NCI-H460 (cell line): ENCODE data around the gene MMP11. TPM values are rescaled to one million over a fixed set of nuclear protein-coding genes. Genes with fewer than 3 reads are reported as not detected.
A peak's percentile ranks its signal among the peaks of the same experiment; 100 is the strongest.
"Not testable (repeated sequence)": the region's sequence is repeated elsewhere in the genome, so short reads cannot be mapped to it uniquely, and the experiment has no call there.

Experiments
- DNase-seq: peaks from one replicate; pipeline ENCODE4 v3.0.0-alpha.2; 2016; ENCODE audit warnings: low read depth; ENCODE audit errors: extremely low read depth
- polyA plus RNA-seq: library from polyadenylated mRNA; depleted of rRNA; stranded (reverse); fragments of >200 nt; gene quantifications from 2 replicates; pipeline ENCODE4 v1.2.3, GENCODE V29; 2014; cell fraction: nucleus; rRNA removed
- total RNA-seq: library from RNA; depleted of rRNA; stranded (reverse); fragments of >200 nt; shearing (Covaris generic); gene quantifications from 2 replicates; pipeline ENCODE4 v1.2.3, GENCODE V29; 2014; rRNA removed

The MMP11 gene, protein sequence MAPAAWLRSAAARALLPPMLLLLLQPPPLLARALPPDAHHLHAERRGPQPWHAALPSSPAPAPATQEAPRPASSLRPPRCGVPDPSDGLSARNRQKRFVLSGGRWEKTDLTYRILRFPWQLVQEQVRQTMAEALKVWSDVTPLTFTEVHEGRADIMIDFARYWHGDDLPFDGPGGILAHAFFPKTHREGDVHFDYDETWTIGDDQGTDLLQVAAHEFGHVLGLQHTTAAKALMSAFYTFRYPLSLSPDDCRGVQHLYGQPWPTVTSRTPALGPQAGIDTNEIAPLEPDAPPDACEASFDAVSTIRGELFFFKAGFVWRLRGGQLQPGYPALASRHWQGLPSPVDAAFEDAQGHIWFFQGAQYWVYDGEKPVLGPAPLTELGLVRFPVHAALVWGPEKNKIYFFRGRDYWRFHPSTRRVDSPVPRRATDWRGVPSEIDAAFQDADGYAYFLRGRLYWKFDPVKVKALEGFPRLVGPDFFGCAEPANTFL
- total RNA-seq: 1.8 and 2.1 TPM in 2 replicates
- 2.5 and 8.8 TPM in 2 replicates for polyA plus RNA-seq

DNA sequence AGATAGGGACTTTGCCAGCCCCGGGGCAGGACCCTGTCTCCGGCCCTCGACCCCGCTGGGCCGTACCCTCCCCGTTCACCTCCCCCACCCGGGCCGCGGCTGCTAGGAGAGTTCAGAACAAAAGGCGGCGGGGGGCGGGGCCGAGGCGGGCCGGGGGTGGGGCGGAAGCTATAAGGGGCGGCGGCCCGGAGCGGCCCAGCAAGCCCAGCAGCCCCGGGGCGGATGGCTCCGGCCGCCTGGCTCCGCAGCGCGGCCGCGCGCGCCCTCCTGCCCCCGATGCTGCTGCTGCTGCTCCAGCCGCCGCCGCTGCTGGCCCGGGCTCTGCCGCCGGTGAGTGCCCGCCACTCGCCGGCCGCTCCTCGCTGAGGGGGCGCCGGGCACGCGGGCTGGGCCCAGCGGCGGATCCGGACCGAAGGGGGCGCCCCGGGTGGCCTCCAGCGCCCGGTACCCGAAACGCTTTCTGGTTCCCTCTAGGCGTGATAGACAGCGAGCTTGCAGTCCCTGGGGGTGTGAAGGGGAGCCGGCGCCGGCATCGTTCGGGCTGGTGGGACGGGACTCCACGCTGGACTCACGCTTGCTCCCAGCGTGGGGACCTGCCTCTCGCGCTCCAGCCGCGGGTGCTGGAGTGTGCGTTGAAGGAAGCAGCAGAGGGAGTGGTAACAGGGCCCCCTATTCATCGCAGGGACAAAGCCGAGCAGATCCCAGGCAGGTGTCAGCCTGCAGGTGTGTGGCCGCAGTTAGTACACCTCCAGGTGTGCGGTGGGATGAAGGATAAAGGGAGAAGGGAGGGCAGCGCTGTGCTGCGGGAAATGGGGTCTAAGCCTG is at the start of gene MMP11:
Gene MMP11, plus strand, starts transcription at position 201 of the 825 bp plus-strand sequence. Its CDS starts 22 bp downstream, at position 223.
- DNase-seq: no peak

DNA sequence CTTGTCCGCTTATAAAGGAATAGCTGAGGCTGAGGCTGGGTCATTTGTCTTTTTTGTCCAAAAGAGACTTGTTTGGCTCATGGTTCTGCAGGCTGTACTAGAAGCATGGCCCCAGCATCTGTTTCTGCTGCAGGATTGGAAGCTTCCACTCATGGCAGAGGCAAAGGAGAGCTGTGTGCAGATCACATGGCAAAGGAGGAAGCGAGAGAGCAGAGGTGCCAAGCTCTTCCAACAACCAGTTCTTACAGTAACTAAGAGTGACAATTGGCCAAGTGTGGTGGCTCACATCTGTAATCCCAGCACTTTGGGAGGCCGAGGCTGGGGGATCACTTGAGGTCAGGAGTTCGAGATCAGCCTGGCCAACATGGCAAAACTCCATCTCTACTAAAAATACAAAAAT is 44.5 kb upstream of the MMP11 start:
- not testable (repeated sequence) for DNase-seq

DNA sequence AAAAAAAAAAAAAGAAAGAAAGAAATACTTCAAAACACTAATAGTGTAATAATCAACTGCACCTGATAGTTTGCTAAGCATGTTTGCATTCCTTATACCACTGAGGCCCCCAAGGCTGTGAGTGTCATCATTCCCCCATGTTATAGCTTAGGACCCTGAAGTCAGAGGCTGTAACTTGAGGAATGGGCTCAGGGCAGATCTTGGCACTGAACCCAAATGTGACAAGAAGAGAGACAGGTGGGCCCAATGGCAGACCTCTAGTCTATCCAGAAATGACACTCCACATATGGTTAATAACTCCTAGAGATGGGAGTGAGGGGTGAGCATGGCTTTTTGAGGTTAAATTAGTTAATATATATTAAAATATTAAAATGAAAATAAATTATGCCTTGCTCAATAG is 35.0 kb upstream of the MMP11 start:
- DNase-seq: no peak

DNA sequence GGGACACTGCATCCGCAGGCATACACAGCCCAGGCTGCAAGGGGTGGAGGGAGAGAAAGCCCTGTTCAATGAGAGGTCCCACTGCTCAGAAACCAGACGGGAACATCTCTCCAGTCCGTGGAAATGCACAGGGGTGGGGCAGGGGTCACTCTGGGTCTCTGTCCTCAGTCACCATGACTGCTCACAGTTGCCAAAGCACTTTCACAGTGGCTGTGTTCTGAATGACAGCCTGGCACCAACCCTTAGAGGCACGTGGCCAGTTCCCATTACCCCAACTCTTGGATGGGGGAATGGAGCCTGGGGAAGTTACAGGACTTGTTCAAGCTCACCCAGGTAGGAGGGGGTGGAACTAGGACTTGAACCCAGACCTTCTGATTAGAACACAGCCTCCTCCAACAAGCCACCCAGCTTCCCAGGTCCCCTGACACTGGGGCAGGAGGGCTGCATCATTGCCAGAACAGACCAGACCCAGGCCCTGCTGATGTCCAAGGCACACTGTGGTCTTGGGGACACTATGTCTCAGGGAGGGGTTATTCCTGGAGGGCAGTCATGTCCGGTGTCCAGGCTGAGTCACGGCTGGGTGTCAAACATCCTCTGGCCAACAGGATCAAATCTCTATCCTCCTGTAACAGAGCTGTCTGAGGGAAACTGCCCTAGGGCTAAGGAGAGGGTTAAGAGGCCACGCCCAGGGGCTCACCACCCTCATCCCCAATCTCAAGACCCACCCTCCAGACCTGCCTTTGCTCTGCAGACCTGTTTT is 30.0 kb upstream of the MMP11 start:
- DNase-seq: no peak

DNA sequence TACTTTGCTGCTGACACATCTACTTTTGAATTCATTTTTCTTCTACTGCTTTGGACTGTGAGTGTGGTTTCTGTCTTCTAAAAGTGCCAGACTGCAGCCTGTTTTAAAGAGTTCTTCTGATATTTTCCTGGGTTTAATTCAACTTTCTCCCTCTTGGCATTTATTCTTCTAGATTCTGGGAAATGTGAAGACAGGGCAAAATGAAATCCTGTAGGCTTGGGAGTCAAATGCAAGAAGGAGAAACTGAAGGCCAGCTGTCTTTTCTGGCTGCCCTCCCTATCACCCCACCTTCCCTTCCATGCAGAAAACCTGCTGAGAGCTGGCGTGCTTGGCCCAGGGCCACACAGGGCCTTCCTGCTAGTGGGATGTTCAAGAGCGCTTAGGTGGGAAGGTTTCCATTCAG is 29.3 kb upstream of the MMP11 start:
- DNase-seq: no peak

DNA sequence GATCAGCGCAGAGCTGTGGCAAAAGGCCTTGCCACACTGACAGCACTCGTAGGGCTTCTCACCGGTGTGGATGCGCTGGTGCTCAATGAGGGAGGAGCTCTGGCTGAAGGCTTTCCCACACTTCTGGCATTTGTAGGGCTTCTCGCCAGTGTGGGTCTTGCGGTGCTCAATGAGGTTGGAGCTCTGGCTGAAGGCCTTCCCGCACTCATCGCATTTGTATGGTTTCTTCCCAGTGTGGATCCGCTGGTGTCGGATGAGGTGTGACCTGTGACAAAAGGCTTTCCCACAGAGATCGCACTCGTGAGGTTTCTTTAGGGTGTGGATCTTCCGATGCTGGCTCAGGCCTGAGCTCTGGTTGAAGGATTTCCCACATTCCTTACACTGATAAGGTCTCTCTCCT is 28.6 kb upstream of the MMP11 start:
- no peak for DNase-seq

DNA sequence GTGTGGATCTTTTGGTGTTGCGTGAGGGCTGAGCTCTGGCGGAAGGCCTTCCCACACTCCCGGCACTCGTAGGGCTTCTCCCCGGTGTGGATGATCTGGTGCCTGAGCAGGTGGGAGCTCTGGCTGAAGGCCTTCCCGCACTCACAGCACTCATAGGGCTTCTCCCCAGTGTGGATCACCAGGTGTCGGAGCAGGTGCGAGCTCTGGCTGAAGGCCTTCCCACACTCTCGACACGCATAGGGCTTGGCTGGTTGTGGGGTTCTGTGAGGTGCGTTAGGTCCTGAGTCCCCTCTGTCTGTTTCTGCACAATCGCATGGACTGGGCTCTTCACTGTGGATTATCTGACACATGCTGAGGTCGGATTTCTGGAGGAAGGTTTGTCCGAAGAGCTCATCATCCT is 28.2 kb upstream of the MMP11 start:
- no peak for DNase-seq

DNA sequence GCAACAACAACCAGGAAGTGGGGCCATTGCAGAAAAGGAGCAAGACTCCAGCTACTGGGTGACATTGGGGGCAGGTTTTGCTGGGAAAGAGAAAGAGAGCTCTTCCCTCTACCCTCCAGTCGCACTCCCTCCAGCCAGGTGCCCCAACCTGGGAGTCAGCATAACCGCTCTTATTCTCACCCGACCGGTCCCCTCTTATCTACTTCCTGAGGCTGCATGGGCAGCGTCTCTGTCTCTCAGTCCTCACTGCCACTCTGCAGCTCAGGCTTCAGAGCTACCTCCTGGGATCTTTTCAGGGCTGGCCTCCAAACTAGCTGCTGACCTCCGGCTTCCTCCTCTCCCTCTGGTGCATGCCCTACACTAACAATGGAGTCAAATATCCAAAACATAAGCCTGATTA is 26.9 kb upstream of the MMP11 start:
- no peak for DNase-seq

DNA sequence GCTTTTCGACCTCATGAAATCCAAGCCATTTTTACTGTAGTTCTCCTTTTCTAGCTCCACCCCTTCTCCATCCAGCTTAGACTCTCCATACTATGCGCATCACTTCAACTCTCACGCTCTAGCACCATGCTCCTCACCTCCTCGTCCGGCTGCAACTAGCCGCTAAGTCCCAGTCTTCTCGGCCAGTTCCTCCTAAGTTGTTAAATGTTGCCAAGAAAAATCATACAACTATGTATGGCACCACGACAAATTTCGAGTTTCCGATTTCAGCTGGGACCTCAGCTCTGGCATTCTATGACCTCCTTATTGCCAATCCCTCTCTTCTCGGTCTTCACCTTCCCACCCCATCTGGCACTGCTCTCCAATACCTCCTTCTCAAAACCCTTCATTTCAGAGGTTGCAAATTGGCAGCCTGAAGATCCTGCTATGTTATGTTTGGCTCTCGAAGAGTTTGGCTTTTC is 22.8 kb upstream of the MMP11 start:
- DNase-seq: no peak

DNA sequence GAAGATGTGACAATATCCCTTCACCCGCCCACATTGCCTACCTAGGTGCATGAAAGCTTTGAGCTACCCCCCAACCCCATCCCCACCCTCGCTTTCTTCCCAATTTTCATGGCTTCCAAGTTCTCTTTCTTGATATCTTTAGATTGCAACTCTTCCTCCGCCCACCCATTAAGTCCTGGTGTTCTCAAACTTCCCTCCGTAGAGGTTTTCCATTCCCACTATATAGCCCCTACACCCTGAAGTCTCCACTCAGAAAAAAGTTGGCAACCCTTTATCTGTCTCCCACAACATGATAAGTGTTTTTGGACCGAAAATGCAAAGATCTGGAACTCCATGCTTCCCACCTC is 22.3 kb upstream of the MMP11 start:
- no peak for DNase-seq

DNA sequence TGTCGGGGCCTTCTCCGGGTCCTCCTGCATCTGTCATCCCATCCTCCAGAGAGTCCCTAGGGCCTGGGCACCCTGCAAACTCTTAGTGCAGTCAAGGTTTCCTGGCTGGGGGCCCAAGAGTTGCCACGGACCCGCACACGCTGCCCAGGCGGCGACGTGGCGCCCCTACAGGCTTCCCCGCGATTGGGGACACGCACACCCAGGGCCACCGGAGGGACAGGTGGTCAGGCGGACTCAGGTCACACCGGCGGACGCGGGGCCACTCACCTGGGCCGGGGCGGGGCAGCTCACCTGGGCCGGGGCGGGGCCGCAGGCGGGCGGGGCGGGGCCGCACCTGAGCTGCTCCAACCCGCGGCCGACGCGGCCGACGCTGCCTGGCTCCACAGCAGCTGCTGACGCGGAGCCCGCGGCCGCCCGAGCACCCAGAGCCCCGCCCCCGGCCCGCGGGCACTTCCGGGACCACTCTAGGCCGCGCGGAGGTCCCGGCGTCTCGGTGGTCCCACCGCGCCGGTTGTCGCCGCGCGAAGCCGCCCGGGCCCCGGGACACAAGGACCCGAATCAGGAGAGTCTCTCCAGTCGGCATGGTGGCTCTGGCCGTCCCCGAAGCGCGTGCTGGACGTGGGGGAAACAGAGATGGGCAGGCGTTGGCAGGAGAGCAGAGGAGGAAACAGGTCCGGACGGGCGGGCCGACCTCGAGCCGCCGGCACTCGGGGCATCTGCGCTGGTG is 21.8 kb upstream of the MMP11 start, which contains the start of gene ZNF70:
Gene ZNF70, minus strand, starts transcription at position 399 of the 727 bp plus-strand sequence. CDS start 5,972 bp downstream, outside the sequence.
- peak; percentile 61 for DNase-seq

DNA sequence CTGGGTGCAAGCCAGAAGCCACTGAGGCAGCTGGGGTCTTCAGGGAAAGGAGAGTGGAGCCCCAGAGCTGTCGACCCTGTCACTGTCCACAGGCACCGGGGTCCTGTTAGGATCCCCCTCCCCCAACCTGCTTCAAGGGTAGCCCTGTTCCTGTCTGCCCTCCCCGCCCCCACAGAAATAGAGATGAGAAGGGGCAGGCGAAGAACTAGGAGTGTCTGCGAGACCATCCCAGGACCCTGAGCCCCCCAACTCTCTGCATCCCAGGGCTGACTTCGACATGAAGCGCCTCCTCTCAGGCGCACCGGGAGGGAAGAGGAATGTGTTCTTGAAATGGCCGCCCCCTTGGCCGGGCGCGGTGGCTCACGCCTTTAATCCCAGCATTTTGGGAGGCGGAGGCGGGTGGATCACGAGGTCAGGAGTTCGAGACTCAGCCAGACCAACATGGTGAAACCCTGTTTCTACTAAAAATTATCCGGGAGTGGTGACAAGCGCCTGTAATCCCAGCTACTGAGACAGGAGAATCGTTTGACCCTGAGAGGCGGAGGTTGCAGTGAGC is 21.1 kb upstream of the MMP11 start:
- DNase-seq: no peak

DNA sequence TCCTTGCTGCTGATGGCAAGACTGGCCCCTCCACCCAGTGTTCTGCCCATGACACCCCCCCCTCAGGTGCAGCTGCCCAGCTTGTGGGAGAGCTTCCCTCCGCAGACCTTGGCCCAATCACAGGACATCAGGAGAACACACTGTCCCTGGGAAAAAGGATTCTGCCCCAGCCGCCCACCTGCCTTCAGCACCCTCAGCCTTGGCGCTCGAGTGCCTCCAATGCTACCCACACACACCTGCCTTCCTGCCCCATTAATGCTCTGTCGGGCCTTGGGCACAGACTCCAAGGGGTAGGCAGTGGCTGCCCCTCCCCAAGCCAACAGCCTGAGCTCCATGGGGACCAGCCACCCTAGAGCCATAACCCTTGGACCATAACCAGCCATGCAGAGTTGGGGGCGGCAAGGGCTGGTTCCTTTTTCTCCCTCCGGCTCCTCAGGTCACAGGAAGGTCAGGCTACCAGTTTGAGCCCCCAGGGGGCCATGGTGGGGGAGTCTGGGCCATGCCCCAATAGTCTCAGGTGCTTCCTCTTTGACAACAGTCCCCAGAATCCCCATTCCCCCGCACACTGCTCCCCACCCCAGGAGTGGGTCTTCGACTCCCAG is 20.5 kb upstream of the MMP11 start:
- no peak for DNase-seq

DNA sequence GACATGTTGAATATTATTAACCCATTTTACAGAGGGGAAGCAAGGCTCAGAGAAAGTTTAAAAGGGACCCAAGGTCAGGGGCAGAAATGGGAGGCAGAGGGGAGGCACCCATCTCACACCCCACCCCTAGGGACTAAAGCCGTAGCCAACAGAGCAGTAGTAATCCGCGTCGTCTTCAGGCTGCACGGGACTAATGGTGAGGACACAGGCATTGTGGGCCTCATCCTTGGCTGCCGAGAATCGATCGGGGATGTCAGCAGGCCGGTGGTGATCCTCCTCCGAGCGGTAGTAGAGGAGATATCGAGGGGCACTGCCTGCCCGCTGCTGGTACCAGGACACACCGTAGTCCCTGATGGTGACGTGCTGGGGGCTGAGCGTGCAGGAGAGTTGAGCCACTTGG is 19.9 kb upstream of the MMP11 start:
- no peak for DNase-seq

DNA sequence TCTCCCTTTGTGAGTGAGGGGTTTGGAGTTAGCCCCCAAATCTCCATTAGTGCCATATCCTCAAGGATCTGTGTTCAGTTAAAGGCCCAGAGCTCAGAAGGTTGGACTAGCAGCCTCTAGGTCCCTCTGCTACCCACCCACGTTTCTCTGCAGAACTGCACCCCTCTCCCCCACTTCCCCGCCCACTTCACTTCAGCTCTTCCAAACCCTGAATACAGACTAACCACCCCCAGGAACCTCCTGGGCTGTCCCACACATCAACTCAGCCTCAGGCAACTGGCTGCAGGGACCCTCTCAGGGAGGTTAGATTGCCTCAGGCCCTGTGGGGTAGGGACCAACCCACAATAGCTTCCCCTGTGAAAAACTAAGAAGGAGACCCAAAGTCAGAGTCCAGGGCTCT is 19.3 kb upstream of the MMP11 start:
- DNase-seq: no peak

DNA sequence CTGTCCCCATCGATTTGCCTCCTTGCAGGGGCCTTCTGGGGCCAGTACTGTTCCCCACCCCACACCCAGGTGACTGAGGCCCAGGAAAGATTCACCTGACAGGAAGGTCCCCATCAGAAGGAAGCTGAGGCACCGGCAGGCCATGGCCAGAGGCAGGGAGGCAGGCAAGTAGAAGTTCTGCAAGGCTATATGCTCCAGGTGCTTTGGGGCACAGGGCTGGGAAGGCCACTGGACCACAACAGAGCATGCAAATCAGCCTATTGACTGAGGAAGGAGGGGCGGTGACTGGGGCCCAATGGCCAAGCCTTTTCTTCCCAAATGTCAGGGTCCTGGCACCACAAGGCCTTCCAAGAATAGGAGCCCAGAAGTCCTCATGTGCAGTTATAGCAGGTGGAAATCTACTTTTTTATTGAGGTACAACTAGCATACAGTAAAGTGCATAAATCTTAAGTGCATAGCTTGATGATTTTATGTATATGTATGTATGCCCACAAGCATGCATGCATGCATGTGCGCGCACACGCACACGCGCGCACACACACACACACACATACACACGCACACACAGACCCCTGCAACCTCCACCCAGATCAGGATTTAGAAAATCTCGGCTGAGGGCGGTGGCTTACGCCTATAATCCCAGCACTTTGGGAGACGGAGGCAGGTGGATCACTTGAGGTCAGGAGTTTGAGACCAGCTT is 18.3 kb upstream of the MMP11 start, which contains the start of gene VPREB3:
Gene VPREB3, minus strand, starts transcription at position 206 of the 700 bp plus-strand sequence. Its CDS starts 62 bp downstream, at position 144.
- DNase-seq: no peak

DNA sequence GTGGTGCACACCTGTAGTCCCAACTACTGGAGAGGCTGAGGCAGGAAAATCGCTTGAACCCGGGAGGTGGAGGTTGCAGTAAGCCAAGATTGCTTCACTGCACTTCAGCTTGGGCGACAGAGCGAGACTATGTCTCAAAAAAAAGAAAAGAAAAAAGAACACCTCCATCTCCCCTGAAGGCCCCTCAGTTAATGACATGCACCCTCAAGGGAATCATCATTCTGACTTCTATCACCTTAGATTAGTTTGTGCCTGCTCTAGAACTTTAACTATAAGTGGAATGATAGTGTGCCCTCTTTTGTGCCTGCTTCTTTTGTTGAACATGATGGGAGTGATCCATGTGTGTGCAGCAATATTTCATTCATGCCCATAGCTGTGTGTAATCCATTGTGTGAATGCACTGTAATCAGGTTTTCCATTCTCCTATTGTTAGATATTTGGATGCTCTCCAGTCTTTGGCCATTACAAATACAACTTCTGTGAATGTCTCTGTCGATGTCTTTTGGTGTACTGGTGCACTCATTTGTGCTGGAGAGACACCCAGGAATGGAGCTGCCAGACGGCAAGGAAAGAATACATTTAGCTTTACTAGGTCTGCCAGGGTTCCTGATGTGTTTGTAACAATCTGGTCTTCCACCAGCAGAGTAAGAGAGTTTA is 17.5 kb upstream of the MMP11 start:
- no peak for DNase-seq

DNA sequence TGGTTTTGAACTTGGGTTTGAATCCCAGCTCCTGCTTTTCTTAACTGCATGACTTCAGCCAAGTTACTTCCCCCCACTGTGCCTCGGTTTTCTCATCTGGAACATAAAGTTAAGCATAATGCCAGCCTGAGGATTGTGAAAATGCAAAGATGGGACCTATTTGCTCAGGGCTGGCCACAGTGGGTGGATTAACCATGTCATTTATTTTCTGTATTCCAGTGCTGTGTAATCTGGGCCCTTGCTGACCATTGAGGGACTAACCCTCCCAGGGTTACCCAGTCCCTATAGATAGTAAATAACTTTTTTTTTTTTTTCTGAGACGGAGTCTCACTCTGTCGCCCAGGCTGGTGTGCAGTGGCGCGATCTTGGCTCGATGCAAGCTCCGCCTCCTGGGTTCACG is 16.9 kb upstream of the MMP11 start:
- no peak for DNase-seq
